GM18951 (cell line): Measurements from ENCODE around the gene ALDH1A1.
"Not testable (repeated sequence)": the region's sequence is repeated elsewhere in the genome, so short reads cannot be mapped to it uniquely, and the experiment has no call there.

Source experiments
- POLR2A ChIP-seq: IDR thresholded peaks from 4 replicates; pipeline ENCODE4 v1.6.1; 2011; ENCODE audit warnings: mild to moderate bottlenecking; ENCODE audit not compliant: insufficient read length, insufficient read depth; ENCODE audit errors: extremely low read depth
- in situ Hi-C: fragments of 300-500 bp; cut with MboI; formaldehyde crosslinking; loops from one replicate; pipeline ENCODE4 v1.12.0; 2022; ENCODE audit warnings: low sequenced_read_pairs, mixed read lengths, inconsistent platforms; ENCODE audit not compliant: unreplicated experiment

The ALDH1A1 gene

GRCh38 chr9:72882117-72882775, 70.6 kb downstream of the ALDH1A1 start:
- no peak for TF ChIP-seq POLR2A
- in situ Hi-C loops, result no loop called here

- TF ChIP-seq POLR2A, result no peak
- in situ Hi-C loops, result no loop called here
Measured at GRCh38 chr9:72880821-72881220, 72.0 kb downstream of the ALDH1A1 start.

GRCh38 chr9:72875221-72875620, 77.6 kb downstream of the ALDH1A1 start:
- in situ Hi-C loops, result no loop called here
- no peak for TF ChIP-seq POLR2A

GRCh38 chr9:72874344-72874743, 78.5 kb downstream of the ALDH1A1 start:
- TF ChIP-seq POLR2A, result no peak
- in situ Hi-C loops, result no loop called here

GRCh38 chr9:72873456-72873855, 79.4 kb downstream of the ALDH1A1 start:
- no peak for TF ChIP-seq POLR2A
- in situ Hi-C loops, result no loop called here

GRCh38 chr9:72872718-72873117, 80.1 kb downstream of the ALDH1A1 start:
- in situ Hi-C loops, result no loop called here
- no peak for TF ChIP-seq POLR2A

GRCh38 chr9:72871685-72872084, 81.2 kb downstream of the ALDH1A1 start:
- no peak for TF ChIP-seq POLR2A

GRCh38 chr9:72864327-72864726, 88.5 kb downstream of the ALDH1A1 start:
- in situ Hi-C loops, result no loop called here
- no peak for TF ChIP-seq POLR2A

More at GRCh38 chr9:72871685-72872084, 81.2 kb downstream of the ALDH1A1 start:
- in situ Hi-C loops, result no loop called here

GRCh38 chr9:72863456-72864094, 89.3 kb downstream of the ALDH1A1 start:
- TF ChIP-seq POLR2A, result no peak
- in situ Hi-C loops, result no loop called here

GRCh38 chr9:72862788-72863187, 90.1 kb downstream of the ALDH1A1 start:
- in situ Hi-C loops, result not testable (repeated sequence)

GRCh38 chr9:72858089-72858912, 94.6 kb downstream of the ALDH1A1 start:
- in situ Hi-C loops, result no loop called here
- TF ChIP-seq POLR2A, result no peak

GRCh38 chr9:72857624-72857996, 95.2 kb downstream of the ALDH1A1 start:
- in situ Hi-C loops, result no loop called here
- TF ChIP-seq POLR2A, result no peak

- no peak for TF ChIP-seq POLR2A
- in situ Hi-C loops, result no loop called here
Measured at GRCh38 chr9:72856972-72857623, 95.8 kb downstream of the ALDH1A1 start.
